Astrocyte of the spinal cord (primary cell): Measurements from ENCODE around the gene SHBG.
"Not testable (repeated sequence)": the region's sequence is repeated elsewhere in the genome, so short reads cannot be mapped to it uniquely, and the experiment has no call there.

Experiments
- DNase-seq: peaks from one replicate; pipeline ENCODE4 v3.0.0; 2011; ENCODE audit warnings: low read depth, low spot score
- H3K4me3 ChIP-seq: 2 replicates; pipeline ENCODE4 v1.5.1; 2011; ENCODE audit warnings: low read depth, mild to moderate bottlenecking, low read length, moderate library complexity
- in situ Hi-C: cut with HindIII; loops from 2 replicates; pipeline ENCODE4 v1.10.0; 2017; ENCODE audit warnings: low sequenced_read_pairs
- TF ChIP-seq, protein P1 (sequence below): IDR thresholded peaks from 2 replicates; pipeline ENCODE4 v1.5.1; 2012; ENCODE audit warnings: low read depth, mild to moderate bottlenecking, low read length, inconsistent platforms

The SHBG gene

DNA sequence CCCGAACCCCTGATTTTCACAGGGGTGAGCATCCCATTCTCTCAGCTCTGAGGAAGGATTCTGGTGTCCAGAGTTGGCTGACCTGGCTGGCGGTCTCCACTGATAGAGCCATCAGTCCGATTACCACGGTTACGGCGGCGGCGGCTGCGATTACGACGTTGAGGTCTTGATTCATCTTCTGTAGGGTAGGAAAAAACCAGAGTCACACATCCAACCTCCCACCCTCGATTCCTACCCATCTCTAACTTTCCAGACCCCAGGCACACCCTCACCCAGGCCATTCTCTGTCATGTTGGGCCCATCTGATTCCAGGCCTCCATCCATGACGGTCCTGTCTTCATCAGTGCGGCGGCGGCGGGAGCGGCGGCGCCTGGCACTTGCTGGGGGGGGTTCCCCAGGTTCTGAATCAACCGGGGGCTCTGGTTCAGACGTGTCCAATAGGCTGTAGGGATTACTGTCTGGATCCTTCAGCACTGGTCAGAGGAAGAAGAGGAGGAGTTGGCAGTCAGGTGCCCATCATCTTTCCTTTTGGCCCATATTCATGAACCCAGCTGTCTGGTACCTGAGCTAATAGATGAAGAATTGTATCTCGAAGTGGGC is 37.4 kb upstream of the SHBG start:
- no peak for DNase-seq
- TF ChIP-seq, protein P1, sequence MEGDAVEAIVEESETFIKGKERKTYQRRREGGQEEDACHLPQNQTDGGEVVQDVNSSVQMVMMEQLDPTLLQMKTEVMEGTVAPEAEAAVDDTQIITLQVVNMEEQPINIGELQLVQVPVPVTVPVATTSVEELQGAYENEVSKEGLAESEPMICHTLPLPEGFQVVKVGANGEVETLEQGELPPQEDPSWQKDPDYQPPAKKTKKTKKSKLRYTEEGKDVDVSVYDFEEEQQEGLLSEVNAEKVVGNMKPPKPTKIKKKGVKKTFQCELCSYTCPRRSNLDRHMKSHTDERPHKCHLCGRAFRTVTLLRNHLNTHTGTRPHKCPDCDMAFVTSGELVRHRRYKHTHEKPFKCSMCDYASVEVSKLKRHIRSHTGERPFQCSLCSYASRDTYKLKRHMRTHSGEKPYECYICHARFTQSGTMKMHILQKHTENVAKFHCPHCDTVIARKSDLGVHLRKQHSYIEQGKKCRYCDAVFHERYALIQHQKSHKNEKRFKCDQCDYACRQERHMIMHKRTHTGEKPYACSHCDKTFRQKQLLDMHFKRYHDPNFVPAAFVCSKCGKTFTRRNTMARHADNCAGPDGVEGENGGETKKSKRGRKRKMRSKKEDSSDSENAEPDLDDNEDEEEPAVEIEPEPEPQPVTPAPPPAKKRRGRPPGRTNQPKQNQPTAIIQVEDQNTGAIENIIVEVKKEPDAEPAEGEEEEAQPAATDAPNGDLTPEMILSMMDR: no peak
- H3K4me3 ChIP-seq: no peak overlapping the region
- in situ Hi-C loops: no loop called here

DNA sequence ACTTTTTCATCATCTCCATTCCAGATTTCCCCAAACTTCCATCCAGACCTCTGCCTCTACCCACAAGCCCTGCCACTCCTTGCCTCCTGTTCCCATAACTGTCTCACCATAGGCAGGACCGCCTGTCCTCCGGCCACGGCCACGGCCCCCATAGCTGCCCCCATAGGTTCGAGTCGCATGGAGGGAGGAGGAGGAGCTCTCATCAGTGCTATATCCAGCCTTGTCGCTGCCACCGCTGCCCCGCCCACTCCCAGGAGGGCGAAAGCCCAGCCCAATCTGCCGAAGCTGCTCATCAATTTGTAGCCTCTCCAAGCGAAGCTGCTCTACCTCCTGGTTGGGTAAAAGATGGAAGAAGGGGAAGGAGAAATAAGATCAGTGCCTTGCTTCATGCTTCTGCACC is 36.6 kb upstream of the SHBG start:
- TF ChIP-seq, protein P1: no peak
- no peak for DNase-seq
- in situ Hi-C loops: no loop called here
- no peak overlapping the region for H3K4me3 ChIP-seq

DNA sequence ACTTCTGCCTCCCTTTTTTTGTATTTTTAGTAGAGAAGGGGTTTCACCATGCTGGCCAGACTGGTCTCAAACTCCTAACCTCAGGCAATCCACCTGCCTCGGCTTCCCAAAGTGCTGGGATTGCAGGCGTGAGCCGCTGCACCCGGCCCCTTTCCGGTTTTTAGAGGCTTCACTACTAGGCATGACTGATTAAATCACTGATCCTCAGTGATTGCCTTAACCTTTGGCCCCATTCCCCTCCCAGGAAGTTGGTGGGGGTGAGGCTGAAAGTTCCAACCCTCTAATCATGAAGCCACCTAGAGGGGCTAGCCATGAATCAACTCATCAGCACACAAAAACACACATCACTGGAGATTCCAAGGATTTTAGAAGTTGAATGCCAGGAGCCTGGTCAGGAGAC is 32.4 kb upstream of the SHBG start:
- in situ Hi-C loops, DNase-seq, H3K4me3 ChIP-seq: not testable (repeated sequence)

DNA sequence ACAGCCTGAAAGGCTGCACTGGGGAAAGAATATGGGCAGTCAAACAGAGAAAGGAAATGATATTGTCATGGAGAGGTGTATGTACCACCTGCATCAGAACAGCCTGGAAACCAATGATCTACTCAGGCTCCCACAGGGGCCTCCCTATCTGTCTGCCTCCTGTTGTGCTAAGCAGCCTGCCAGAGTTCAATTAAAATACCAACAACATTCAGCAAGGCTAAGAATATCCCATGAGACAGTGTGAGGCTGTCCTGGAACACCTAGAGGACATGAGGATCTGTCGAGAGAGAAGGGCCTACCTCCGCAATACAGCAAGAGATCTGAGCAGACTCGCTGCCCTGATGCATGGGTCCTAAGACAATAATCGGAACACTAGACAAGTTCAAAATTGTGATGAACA is 23.7 kb upstream of the SHBG start:
- H3K4me3 ChIP-seq: no peak overlapping the region
- in situ Hi-C loops: no loop called here
- TF ChIP-seq, protein P1: no peak

DNA sequence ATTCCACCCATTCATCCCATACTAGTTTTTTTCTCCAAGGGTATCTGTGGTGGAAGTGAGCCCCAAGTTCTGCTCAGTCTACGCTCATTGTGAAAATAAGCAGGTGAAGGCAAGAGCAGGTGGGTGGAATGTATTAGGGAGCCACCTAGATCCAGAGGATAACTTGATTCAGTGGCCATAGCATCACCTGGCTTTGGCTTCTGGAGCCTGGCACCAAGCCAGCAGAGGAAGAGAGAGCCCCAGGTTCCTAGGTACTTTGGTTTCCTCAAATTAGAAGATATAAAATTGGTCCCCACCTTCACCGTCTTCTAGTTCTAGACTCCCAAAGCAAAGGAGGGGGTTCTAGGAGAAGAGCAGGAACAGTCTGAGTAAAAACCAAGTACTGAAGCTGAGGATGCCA is 19.3 kb upstream of the SHBG start:
- DNase-seq: no peak
- in situ Hi-C loops: no loop called here
- H3K4me3 ChIP-seq: no peak overlapping the region
- TF ChIP-seq, protein P1: no peak

More for the DNA sequence above, 23.7 kb upstream of the SHBG start:
- DNase-seq: no peak

DNA sequence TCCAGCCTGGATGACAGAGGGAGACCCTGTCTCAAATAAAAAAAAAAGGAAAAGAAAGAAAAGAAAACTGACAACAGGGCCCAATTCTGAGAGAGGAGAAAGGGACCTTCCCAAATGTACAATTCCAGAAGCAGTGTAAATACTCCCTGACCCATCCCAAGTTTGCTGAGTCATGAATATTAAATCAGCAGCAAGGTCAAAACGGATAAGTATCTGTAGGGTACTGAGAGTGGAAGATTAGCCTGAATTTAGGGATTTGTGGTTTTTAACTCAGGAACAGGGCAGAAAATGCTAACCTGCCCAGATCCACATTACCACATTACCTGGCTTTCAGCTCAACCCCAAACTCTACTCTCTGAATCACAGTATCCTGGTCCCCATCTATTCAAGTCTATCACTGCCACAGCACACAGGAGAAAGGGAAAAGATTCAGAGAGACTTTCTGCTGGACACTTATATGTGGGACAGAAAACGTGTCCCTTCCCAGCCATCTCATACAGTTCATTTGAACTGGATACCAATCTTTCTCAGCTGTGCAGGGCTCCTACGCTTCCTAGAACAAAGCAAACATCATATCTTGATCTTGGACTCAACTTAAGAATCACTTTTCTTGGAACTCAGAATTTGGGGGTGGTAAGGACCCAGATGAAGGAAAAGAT is 18.2 kb upstream of the SHBG start:
- H3K4me3 ChIP-seq: no peak overlapping the region
- TF ChIP-seq, protein P1: no peak
- in situ Hi-C loops: no loop called here
- no peak for DNase-seq

DNA sequence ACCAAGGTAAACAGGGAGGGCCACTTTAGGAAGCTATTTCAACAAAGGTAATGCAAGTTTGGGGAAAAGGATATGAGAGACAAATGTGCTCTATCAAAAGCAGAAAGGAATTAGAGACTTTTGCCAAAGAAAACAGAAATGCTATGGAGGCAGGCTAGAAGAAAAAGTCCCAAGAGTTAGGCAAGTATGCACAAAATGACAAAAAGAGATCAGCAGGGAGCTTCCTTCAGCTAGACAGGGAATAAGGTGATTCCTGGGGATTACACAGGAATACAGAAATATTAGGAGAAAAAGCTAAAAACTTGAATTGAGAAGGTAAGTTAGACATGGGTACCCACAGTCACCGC is 17.7 kb upstream of the SHBG start:
- DNase-seq: no peak
- H3K4me3 ChIP-seq: peak overlapping the region; percentile 0
- TF ChIP-seq, protein P1: no peak
- in situ Hi-C loops: no loop called here
